C4-2B (cell line): ENCODE data around the gene KDM3A.

Source experiments
- H3K27ac ChIP-seq: fragments of 450-650 bp; 2 replicates; pipeline ENCODE4 v1.5.1; 2017
- CTCF ChIP-seq: fragments of 450-650 bp; conservative IDR thresholded peaks from 2 replicates; pipeline ENCODE4 v1.5.1; 2017; ENCODE audit warnings: mild to moderate bottlenecking
- ZFX ChIP-seq: fragments of 450-650 bp; IDR thresholded peaks from 2 replicates; pipeline ENCODE4 v1.6.1; 2017

Gene KDM3A

GRCh38 chr2:86466306-86466705, 25.1 kb downstream of the KDM3A start:
- no peak overlapping the region for H3K27ac ChIP-seq
- no peak for TF ChIP-seq CTCF

GRCh38 chr2:86468162-86469033, 27.2 kb downstream of the KDM3A start:
- no peak for TF ChIP-seq ZFX

GRCh38 chr2:86470890-86471289, 29.7 kb downstream of the KDM3A start:
- H3K27ac ChIP-seq: no peak overlapping the region
- TF ChIP-seq CTCF (no peak), ZFX (no peak)

More at GRCh38 chr2:86468162-86469033, 27.2 kb downstream of the KDM3A start:
- no peak overlapping the region for H3K27ac ChIP-seq

- no peak overlapping the region for H3K27ac ChIP-seq
- no peak for TF ChIP-seq CTCF
- TF ChIP-seq ZFX: no peak
Observed at GRCh38 chr2:86471637-86472036, 30.5 kb downstream of the KDM3A start.

GRCh38 chr2:86476092-86476491, 34.9 kb downstream of the KDM3A start:
- TF ChIP-seq ZFX (no peak), CTCF (no peak)
- no peak overlapping the region for H3K27ac ChIP-seq

GRCh38 chr2:86476918-86477317, 35.7 kb downstream of the KDM3A start:
- no peak for TF ChIP-seq ZFX
- TF ChIP-seq CTCF: no peak
- no peak overlapping the region for H3K27ac ChIP-seq

- TF ChIP-seq CTCF (no peak), ZFX (no peak)
- H3K27ac ChIP-seq: no peak overlapping the region
Observed at GRCh38 chr2:86477349-86477748, 36.2 kb downstream of the KDM3A start.

- H3K27ac ChIP-seq: peak overlapping the region; percentile 13; the same call in 1 of the 2 replicates
- TF ChIP-seq ZFX: no peak
- no peak for TF ChIP-seq CTCF
Observed at GRCh38 chr2:86480105-86480504, 38.9 kb downstream of the KDM3A start.
